Panc1 (cell line): Measurements from ENCODE around the gene DEFB114. TPM values are rescaled to one million over a fixed set of nuclear protein-coding genes. Genes with fewer than 3 reads are reported as not detected.
A peak's percentile ranks its signal among the peaks of the same experiment; 100 is the strongest.

Experiments used
- ATAC-seq: fragments of 200-7000 bp; cut with Tn5 transposase; 2 replicates; pipeline ENCODE4 v1.9.1; 2020; ENCODE audit warnings: mild to moderate bottlenecking, moderate library complexity
- Bru-seq: library from RNA; stranded (reverse); fragments of 400-500 nt; gene quantifications from one replicate; lab custom pipeline; 2021; lab: Mats Ljungman, UMichigan
- BruChase-seq, 2 experiments: library from RNA; stranded (reverse); fragments of 400-500 nt; gene quantifications; one replicate each; lab custom pipeline; 2021; lab: Mats Ljungman, UMichigan
- BruUV-seq: library from RNA; stranded (reverse); fragments of 400-500 nt; replicated peaks from 2 replicates; lab custom pipeline; 2021; lab: Mats Ljungman, UMichigan
- CTCF ChIA-PET: fragments of 300-600 bp; sonication (Branson Sonifier 250); formaldehyde crosslinking; loops from one replicate; lab custom pipeline; 2022; ENCODE audit warnings: antibody characterized with exemption; lab: Charles Lee
- POLR2A ChIA-PET: fragments of 300-600 bp; sonication (Branson Sonifier 250); formaldehyde crosslinking; loops from one replicate; lab custom pipeline; 2022; ENCODE audit warnings: antibody characterized with exemption; lab: Charles Lee
- DNase-seq: peaks from one replicate; pipeline ENCODE4 v3.0.0-alpha.2; 2010; ENCODE audit warnings: low read depth, low spot score
- H3K27ac ChIP-seq: 2 replicates; pipeline ENCODE4 v1.5.1; 2011; ENCODE audit warnings: mild to moderate bottlenecking, low read length, inconsistent platforms
- H3K27me3 ChIP-seq: fragments of 200-500 bp; sonication (Bioruptor generic); 2 replicates; pipeline ENCODE4 v1.6.0; 2014; ENCODE audit warnings: low read length, inconsistent platforms; ENCODE audit not compliant: control insufficient read depth, insufficient read depth
- H3K36me3 ChIP-seq: fragments of 200-500 bp; sonication (Bioruptor generic); 2 replicates; pipeline ENCODE4 v1.5.1; 2014; ENCODE audit warnings: inconsistent platforms, mild to moderate bottlenecking, low read length, moderate library complexity; ENCODE audit not compliant: control insufficient read depth, insufficient read depth
- H3K4me1 ChIP-seq: 2 replicates; pipeline ENCODE4 v1.5.1; 2011; ENCODE audit warnings: inconsistent platforms, mild to moderate bottlenecking, low read length, moderate library complexity; ENCODE audit not compliant: control insufficient read depth, insufficient read depth
- H3K4me3 ChIP-seq, 2 experiments: 2 replicates each; pipeline ENCODE4 v1.5.1; 2011 to 2012; ENCODE audit warnings: low read depth in 2 of 2, low read length in 2 of 2, mild to moderate bottlenecking in 2 of 2, inconsistent platforms in 1 of 2, moderate library complexity in 1 of 2
- H3K9me3 ChIP-seq: fragments of 200-500 bp; sonication (Bioruptor generic); 2 replicates; pipeline ENCODE4 v1.5.1; 2014; ENCODE audit warnings: low read depth, mild to moderate bottlenecking, inconsistent platforms, low read length, moderate library complexity; ENCODE audit not compliant: control insufficient read depth, insufficient read depth
- CTCF ChIP-seq: fragments of 450-650 bp; IDR thresholded peaks from 2 replicates; pipeline ENCODE4 v1.5.1; 2017; ENCODE audit warnings: mild to moderate bottlenecking
- POLR2AphosphoS5 ChIP-seq: IDR thresholded peaks from 2 replicates; pipeline ENCODE4 v1.6.1; 2012; ENCODE audit warnings: mild to moderate bottlenecking, low read depth, low read length, moderate library complexity
- REST ChIP-seq, 2 experiments: IDR thresholded peaks; 2 replicates each; pipeline ENCODE4 v1.6.1; 2011 to 2012; ENCODE audit warnings: low read depth in 2 of 2, control low read depth in 1 of 2, low read length in 1 of 2, mild to moderate bottlenecking in 1 of 2, moderate library complexity in 1 of 2; ENCODE audit not compliant: insufficient read depth in 1 of 2
- SIN3A ChIP-seq: IDR thresholded peaks from 2 replicates; pipeline ENCODE4 v1.6.1; 2012; ENCODE audit warnings: low read depth, mild to moderate bottlenecking, low read length, moderate library complexity, borderline replicate concordance; ENCODE audit not compliant: insufficient read depth
- TCF7L2 ChIP-seq: IDR thresholded peaks from 2 replicates; pipeline ENCODE4 v1.6.1; 2011; ENCODE audit warnings: mild to moderate bottlenecking, low read depth, low read length, inconsistent platforms
- in situ Hi-C: cut with HindIII; loops from 2 replicates; pipeline ENCODE4 v1.10.0; 2016; ENCODE audit warnings: low sequenced_read_pairs, low pct_unique_long_range_greater_than_20kb
- intact Hi-C: fragments of 100-400 bp; cut with micrococcal nuclease; formaldehyde crosslinking; loops from one replicate; pipeline ENCODE4 v1.10.0; 2022; ENCODE audit not compliant: unreplicated experiment
- long read RNA-seq: library from polyadenylated mRNA; unstranded; transcript quantifications from one replicate; pipeline ENCODE4 v2.0.0, GENCODE V29; 2021; ENCODE audit not compliant: unreplicated experiment
- polyA plus RNA-seq: library from polyadenylated mRNA; unstranded; fragments of >200 nt; gene quantifications from one replicate; pipeline ENCODE4 v1.2.1, GENCODE V29; 2012; ENCODE audit warnings: missing spikeins; ENCODE audit not compliant: insufficient read length
- total RNA-seq: library from RNA; stranded (reverse); gene quantifications from one replicate; pipeline ENCODE4 v1.2.1, GENCODE V29; 2021; ENCODE audit not compliant: unreplicated experiment

Gene DEFB114
- total RNA-seq: not detected
- polyA plus RNA-seq: not detected
- not detected for Bru-seq, nascent RNA
- not detected for BruChase-seq, experiment 1, labeled RNA remaining after a 2-hour chase
- not detected for BruChase-seq, experiment 2, labeled RNA remaining after a 6-hour chase
- long read RNA-seq: 0 reads

- in situ Hi-C loops: no loop called here
- Histone ChIP-seq H3K4me1 (no peaks in the 10 kb centered on the region), H3K9me3 (peaks cover 3% of the 10 kb centered on the region; the same call in 1 of the 2 replicates), H3K36me3 (no peaks in the 10 kb centered on the region), H3K27me3 (no peaks in the 10 kb centered on the region), H3K4me3 (no peak within 1 kb of the TSS), H3K27ac (no peak within 1 kb of the TSS)
- ChIA-PET CTCF (no interaction called here), POLR2A (no interaction called here)
- intact Hi-C loops: no loop called here
- ATAC-seq: no peak
- TF ChIP-seq POLR2AphosphoS5 (no peak), SIN3A (no peak), TCF7L2 (no peak), REST (IDR thresholded peaks at IDR 0.05; ENCODE audit: insufficient read depth in 1 of 2, low read depth in 2 of 2, low read length in 1 of 2) (no peak), CTCF (no peak)
- no TSS peak for BruUV-seq
- no peak for DNase-seq
These were observed at the start of gene DEFB114 for GRCh38 chr6:49964064-49964463. TSS of gene DEFB114 (minus strand) at chr6:49964164. CDS start at chr6:49964105, 59 bp downstream.

- TF ChIP-seq POLR2AphosphoS5 (no peak), SIN3A (no peak)
- in situ Hi-C loops: no loop called here
- no peak overlapping the region for H3K4me3 ChIP-seq
- H3K36me3 ChIP-seq: no peaks in the 10 kb centered on the region
- intact Hi-C loops: no loop called here
- CTCF ChIA-PET: no interaction called here
- no peaks in the 10 kb centered on the region; the same call in 1 of the 2 replicates for H3K4me1 ChIP-seq
- ATAC-seq: no peak
- no peaks in the 10 kb centered on the region for H3K9me3 ChIP-seq
- H3K27me3 ChIP-seq: no peaks in the 10 kb centered on the region
- POLR2A ChIA-PET: no interaction called here
- H3K27ac ChIP-seq: no peak overlapping the region
- DNase-seq: peak; percentile 27
- no TSS peak for BruUV-seq
These were observed 43.9 kb upstream of the DEFB114 start for GRCh38 chr6:50007819-50008218.

- Histone ChIP-seq H3K27me3 (no peaks in the 10 kb centered on the region), H3K27ac (no peak overlapping the region), H3K4me3 (no peak overlapping the region), H3K36me3 (no peaks in the 10 kb centered on the region), H3K4me1 (no peaks in the 10 kb centered on the region), H3K9me3 (no peaks in the 10 kb centered on the region)
- ATAC-seq (no peak), DNase-seq (no peak)
- POLR2A ChIA-PET: no interaction called here
- CTCF ChIA-PET: no interaction called here
- intact Hi-C loops: no loop called here
- TF ChIP-seq SIN3A (no peak), CTCF (no peak), REST (IDR thresholded peaks at IDR 0.05; ENCODE audit: insufficient read depth in 1 of 2, low read depth in 2 of 2, low read length in 1 of 2) (no peak), POLR2AphosphoS5 (no peak), TCF7L2 (no peak)
- in situ Hi-C loops: no loop called here
- BruUV-seq: no TSS peak
These were observed 39.2 kb upstream of the DEFB114 start for GRCh38 chr6:50003139-50003538.
